ENCODE results near the gene HDAC4. TPM values are rescaled to one million over a fixed set of nuclear protein-coding genes. Genes with fewer than 3 reads are reported as not detected.

HDAC4 gene
- total and polyA plus RNA-seq, 4 donors: 2.9 to 37.2 (median 4.4) TPM

DNA sequence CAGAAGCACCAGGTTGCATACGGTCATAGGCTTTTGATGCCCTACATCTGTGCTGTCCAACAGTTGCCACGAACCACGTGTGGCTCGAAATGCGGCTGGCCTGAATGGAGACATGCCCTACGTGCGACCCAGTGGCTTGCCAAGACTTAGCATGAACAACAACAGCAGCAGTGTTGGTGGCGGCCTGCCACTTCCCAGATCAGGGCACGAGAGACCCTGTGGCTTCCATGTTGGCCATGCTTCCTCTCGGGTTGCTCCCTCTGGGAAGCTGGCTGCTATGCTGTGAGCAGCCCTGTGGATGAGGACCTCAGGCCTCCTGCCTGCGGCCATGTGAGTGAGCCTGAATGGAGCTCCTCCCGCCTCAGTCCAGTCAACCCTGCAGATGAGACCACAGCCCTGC is 212.3 kb downstream of the HDAC4 start:
- peaks cover 0 to 5% (median 0%) of the 10 kb centered on the region in 4 donors for H3K9me3 ChIP-seq (ENCODE audit: control insufficient read depth in 4 of 4, low read length in 3 of 4)
- H3K27ac ChIP-seq (ENCODE audit: low read depth in 1 of 2, low read length in 2 of 2): no peak overlapping the region
- peaks cover 2 to 29% (median 12%) of the 10 kb centered on the region in 4 donors for H3K36me3 ChIP-seq (ENCODE audit: control insufficient read depth in 4 of 4, insufficient read depth in 3 of 4, low read depth in 1 of 4, low read length in 3 of 4)
- TF ChIP-seq FOXA2 (IDR thresholded peaks at IDR 0.05) (no peak), TAF1 (conservative IDR thresholded peaks at IDR 0.05) (no peak), RXRA (IDR thresholded peaks at IDR 0.05) (no peak), HNF4G (IDR thresholded peaks at IDR 0.05) (no peak), SP1 (IDR thresholded peaks at IDR 0.05) (no peak), JUND (IDR thresholded peaks at IDR 0.05) (no peak), EGR1 (IDR thresholded peaks at IDR 0.05; ENCODE audit: low read depth in 2 of 2) (no peak), NR2F2 (IDR thresholded peaks at IDR 0.05) (no peak), GABPA (IDR thresholded peaks at IDR 0.05 in 1 of 2, conservative IDR thresholded peaks at IDR 0.05 in 1 of 2) (no peak), CTCF (IDR thresholded peaks at IDR 0.05; ENCODE audit: low read depth, low read length, missing input control) (no peak)
- TF ChIP-seq, protein P1, sequence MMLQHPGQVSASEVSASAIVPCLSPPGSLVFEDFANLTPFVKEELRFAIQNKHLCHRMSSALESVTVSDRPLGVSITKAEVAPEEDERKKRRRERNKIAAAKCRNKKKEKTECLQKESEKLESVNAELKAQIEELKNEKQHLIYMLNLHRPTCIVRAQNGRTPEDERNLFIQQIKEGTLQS (IDR thresholded peaks at IDR 0.05): no peak
- TF ChIP-seq, protein P2, sequence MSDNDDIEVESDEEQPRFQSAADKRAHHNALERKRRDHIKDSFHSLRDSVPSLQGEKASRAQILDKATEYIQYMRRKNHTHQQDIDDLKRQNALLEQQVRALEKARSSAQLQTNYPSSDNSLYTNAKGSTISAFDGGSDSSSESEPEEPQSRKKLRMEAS (IDR thresholded peaks at IDR 0.05): no peak
- TF ChIP-seq, protein P3, sequence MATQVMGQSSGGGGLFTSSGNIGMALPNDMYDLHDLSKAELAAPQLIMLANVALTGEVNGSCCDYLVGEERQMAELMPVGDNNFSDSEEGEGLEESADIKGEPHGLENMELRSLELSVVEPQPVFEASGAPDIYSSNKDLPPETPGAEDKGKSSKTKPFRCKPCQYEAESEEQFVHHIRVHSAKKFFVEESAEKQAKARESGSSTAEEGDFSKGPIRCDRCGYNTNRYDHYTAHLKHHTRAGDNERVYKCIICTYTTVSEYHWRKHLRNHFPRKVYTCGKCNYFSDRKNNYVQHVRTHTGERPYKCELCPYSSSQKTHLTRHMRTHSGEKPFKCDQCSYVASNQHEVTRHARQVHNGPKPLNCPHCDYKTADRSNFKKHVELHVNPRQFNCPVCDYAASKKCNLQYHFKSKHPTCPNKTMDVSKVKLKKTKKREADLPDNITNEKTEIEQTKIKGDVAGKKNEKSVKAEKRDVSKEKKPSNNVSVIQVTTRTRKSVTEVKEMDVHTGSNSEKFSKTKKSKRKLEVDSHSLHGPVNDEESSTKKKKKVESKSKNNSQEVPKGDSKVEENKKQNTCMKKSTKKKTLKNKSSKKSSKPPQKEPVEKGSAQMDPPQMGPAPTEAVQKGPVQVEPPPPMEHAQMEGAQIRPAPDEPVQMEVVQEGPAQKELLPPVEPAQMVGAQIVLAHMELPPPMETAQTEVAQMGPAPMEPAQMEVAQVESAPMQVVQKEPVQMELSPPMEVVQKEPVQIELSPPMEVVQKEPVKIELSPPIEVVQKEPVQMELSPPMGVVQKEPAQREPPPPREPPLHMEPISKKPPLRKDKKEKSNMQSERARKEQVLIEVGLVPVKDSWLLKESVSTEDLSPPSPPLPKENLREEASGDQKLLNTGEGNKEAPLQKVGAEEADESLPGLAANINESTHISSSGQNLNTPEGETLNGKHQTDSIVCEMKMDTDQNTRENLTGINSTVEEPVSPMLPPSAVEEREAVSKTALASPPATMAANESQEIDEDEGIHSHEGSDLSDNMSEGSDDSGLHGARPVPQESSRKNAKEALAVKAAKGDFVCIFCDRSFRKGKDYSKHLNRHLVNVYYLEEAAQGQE (IDR thresholded peaks at IDR 0.05): no peak
- no peak overlapping the region for H3K9ac ChIP-seq (ENCODE audit: low read depth in 1 of 2, low read length in 2 of 2)
- 98% methylated on average over 12 of the region's 12 CpGs for WGBS
- no peaks in the 10 kb centered on the region for H3K4me1 ChIP-seq (ENCODE audit: control insufficient read depth in 4 of 4, insufficient read depth in 4 of 4, low read length in 3 of 4)
- DNase-seq (ENCODE audit: low spot score): no peak
- H3K4me3 ChIP-seq (ENCODE audit: low read depth in 1 of 3, low read length in 3 of 3): no peak overlapping the region
- H3K27me3 ChIP-seq (ENCODE audit: control insufficient read depth in 4 of 4, insufficient read depth in 4 of 4, low read length in 3 of 4): no peaks in the 10 kb centered on the region

DNA sequence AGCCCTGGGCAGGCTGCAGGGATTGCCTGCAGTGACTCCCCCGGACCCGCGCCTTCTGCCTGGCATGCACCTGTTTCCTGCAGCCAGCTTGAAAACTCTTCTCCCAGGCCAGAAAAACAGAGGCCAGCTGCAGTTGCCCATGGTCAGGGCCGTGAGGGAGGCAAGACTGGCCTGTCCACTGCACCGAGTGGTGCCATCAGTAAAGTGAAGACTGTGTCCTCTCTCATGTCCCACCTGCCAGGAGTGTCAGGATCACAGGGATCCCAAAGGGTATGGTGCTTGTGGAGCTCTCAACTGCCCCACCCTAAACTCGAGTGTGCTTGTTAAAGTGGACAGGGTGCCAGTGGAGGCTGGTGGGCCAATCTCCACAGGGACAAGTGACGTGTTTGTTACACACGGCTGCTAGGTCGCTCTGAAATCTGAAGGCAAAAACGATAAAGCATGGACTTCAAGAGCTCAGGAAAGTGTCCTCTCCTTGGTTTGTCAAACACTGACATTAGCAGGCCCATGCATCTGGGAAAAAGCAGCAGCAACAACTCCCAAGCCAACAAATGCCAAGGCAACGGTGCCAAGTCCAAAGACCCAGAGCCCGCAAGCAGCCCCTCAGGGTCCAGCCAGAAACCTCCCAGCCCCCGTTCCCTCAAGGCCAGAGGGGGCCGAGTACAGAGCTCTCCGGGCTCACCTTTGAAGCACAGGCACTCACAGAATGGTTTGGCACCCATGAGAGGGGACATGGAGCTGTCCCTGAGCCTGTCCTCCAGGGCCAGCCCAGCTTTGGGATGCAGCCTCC is 213.2 kb downstream of the HDAC4 start:
- Histone ChIP-seq H3K9ac (ENCODE audit: low read depth in 1 of 2, low read length in 2 of 2) (no peak overlapping the region), H3K27ac (ENCODE audit: low read depth in 1 of 2, low read length in 2 of 2) (no peak overlapping the region), H3K4me1 (ENCODE audit: control insufficient read depth in 4 of 4, insufficient read depth in 4 of 4, low read length in 3 of 4) (no peaks in the 10 kb centered on the region), H3K27me3 (ENCODE audit: control insufficient read depth in 4 of 4, insufficient read depth in 4 of 4, low read length in 3 of 4) (no peaks in the 10 kb centered on the region), H3K4me3 (ENCODE audit: low read depth in 1 of 3, low read length in 3 of 3) (no peak overlapping the region), H3K9me3 (ENCODE audit: control insufficient read depth in 4 of 4, low read length in 3 of 4) (peaks cover 0 to 5% (median 0%) of the 10 kb centered on the region in 4 donors), H3K36me3 (ENCODE audit: control insufficient read depth in 4 of 4, insufficient read depth in 3 of 4, low read depth in 1 of 4, low read length in 3 of 4) (peaks cover 2 to 29% (median 12%) of the 10 kb centered on the region in 4 donors)
- WGBS: 96% methylated on average over 15 of the region's 15 CpGs
- no peak for DNase-seq (ENCODE audit: low spot score)
- TF ChIP-seq EGR1 (IDR thresholded peaks at IDR 0.05; ENCODE audit: low read depth in 2 of 2) (no peak), SP1 (IDR thresholded peaks at IDR 0.05) (no peak), CTCF (IDR thresholded peaks at IDR 0.05; ENCODE audit: low read depth, low read length, missing input control) (no peak), HNF4A (conservative IDR thresholded peaks at IDR 0.05) (no peak), RXRA (IDR thresholded peaks at IDR 0.05) (no peak), GABPA (IDR thresholded peaks at IDR 0.05 in 1 of 2, conservative IDR thresholded peaks at IDR 0.05 in 1 of 2) (no peak), YY1 (IDR thresholded peaks at IDR 0.05) (no peak), ZBTB33 (IDR thresholded peaks at IDR 0.05) (no peak), HNF4G (IDR thresholded peaks at IDR 0.05) (no peak)
- TF ChIP-seq, protein P2 (IDR thresholded peaks at IDR 0.05): no peak
- TF ChIP-seq, protein P1 (IDR thresholded peaks at IDR 0.05): no peak
